ENCODE results near the gene MROH2A. TPM values are rescaled to one million over a fixed set of nuclear protein-coding genes. Genes with fewer than 3 reads are reported as not detected.

MROH2A gene
- total RNA-seq, 1 donor from 2014 or later = 0.31 TPM

DNA sequence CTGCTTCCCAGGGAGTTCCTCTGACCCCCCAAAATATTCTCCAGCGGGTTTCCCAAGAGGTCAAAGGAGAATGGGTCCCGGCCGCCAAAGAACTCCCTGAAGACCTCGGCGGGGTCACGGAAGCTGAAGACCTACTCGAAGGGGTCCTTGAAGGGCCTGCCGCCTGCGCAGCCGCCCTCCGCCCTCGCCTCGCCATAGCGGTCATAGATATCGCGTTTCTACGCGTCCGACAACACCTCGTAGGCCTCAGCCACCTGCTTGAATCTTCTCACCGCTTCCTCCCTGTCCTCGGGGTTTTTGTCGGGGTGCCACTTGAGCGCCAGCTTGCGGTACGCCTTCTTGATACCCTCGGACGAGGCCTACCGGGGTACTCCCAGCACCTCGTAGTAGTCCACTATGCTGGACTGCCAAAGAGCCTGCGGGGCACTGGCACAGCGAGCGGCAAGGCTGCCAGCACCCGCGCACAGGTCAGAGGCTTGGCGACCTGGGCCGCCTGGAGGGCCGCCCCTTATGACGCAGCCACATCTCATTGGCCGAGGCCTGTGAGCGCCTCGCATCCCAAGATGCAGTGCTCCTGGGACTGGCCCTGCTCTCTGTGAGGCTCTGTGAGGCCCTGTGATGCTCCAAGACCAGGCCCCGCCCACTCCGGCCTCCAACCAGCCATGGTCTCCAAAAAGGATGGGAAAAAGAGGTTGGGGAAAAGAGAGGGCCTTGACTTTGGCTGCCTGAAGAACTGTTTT, 23.1 kb upstream of the MROH2A start:
- no peak overlapping the region for H3K4me3 Mint-ChIP-seq (ENCODE audit: unreplicated experiment)
- H3K27me3 Mint-ChIP-seq (ENCODE audit: unreplicated experiment) = no peaks in the 10 kb centered on the region
- H3K36me3 Mint-ChIP-seq (ENCODE audit: low read depth, unreplicated experiment) = peaks cover 5% of the 10 kb centered on the region

DNA sequence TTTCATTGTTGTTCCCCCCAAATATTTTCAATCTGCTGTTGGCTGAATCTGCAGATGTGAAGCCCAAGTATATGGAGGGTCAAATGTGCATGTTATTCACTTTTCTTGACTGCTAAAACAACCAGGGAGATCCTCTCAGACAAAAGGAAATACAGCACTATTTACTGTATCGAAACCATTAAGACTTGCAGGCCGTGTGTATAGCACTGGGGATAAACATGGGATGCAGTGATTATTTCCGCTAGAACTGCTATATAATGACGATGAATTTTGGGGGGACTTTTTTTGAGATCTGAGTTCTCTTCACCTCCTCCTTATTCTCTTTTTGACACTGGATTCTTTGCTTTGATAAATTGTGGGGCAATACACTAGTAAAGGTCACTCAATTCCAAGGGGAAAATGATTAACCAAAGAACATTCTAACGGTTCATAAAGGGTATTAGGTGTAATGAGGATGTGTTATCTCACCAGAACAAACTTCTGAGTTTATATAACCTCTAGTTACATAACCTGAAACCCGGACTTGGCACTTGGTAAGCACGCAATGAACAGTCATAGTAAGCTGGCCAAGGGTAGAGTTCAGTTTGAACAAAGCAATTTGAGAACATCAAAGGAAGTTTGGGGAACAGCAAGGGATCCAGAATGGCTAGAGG, 21.6 kb upstream of the MROH2A start:
- H3K4me3 Mint-ChIP-seq (ENCODE audit: unreplicated experiment) = no peak overlapping the region
- H3K27me3 Mint-ChIP-seq (ENCODE audit: unreplicated experiment) = no peaks in the 10 kb centered on the region
- DNase-seq (ENCODE audit: low spot score) = no peak
- TF ChIP-seq CTCF (IDR thresholded peaks at IDR 0.05; ENCODE audit: unreplicated experiment) = no peak
- no peaks in the 10 kb centered on the region for H3K4me1 Mint-ChIP-seq (ENCODE audit: unreplicated experiment)
- no peak overlapping the region for H3K27ac Mint-ChIP-seq (ENCODE audit: unreplicated experiment)
- H3K36me3 Mint-ChIP-seq (ENCODE audit: low read depth, unreplicated experiment) = peaks cover 4% of the 10 kb centered on the region
- H3K9me3 Mint-ChIP-seq (ENCODE audit: unreplicated experiment) = peaks cover 5% of the 10 kb centered on the region

More for the DNA sequence above, 23.1 kb upstream of the MROH2A start:
- Mint-ChIP-seq H3K27ac (ENCODE audit: unreplicated experiment) (no peak overlapping the region), H3K9me3 (ENCODE audit: unreplicated experiment) (peaks cover 11% of the 10 kb centered on the region), H3K4me1 (ENCODE audit: unreplicated experiment) (no peaks in the 10 kb centered on the region)
- no peak for TF ChIP-seq CTCF (IDR thresholded peaks at IDR 0.05; ENCODE audit: unreplicated experiment)
- no peak for DNase-seq (ENCODE audit: low spot score)

GRCh38 chr2:233758141-233758540, 20.0 kb upstream of the MROH2A start:
- no peaks in the 10 kb centered on the region for H3K36me3 Mint-ChIP-seq (ENCODE audit: low read depth, unreplicated experiment)
- no peak overlapping the region for H3K27ac Mint-ChIP-seq (ENCODE audit: unreplicated experiment)
- H3K4me3 Mint-ChIP-seq (ENCODE audit: unreplicated experiment) = no peak overlapping the region
- no peaks in the 10 kb centered on the region for H3K9me3 Mint-ChIP-seq (ENCODE audit: unreplicated experiment)
- DNase-seq (ENCODE audit: low spot score) = no peak
- no peaks in the 10 kb centered on the region for H3K4me1 Mint-ChIP-seq (ENCODE audit: unreplicated experiment)
- no peaks in the 10 kb centered on the region for H3K27me3 Mint-ChIP-seq (ENCODE audit: unreplicated experiment)
- TF ChIP-seq CTCF (IDR thresholded peaks at IDR 0.05; ENCODE audit: unreplicated experiment) = no peak

- H3K4me3 Mint-ChIP-seq (ENCODE audit: unreplicated experiment) = no peak overlapping the region
- no peak for DNase-seq (ENCODE audit: low spot score)
- no peaks in the 10 kb centered on the region for H3K27me3 Mint-ChIP-seq (ENCODE audit: unreplicated experiment)
- H3K36me3 Mint-ChIP-seq (ENCODE audit: low read depth, unreplicated experiment) = no peaks in the 10 kb centered on the region
- H3K27ac Mint-ChIP-seq (ENCODE audit: unreplicated experiment) = no peak overlapping the region
- TF ChIP-seq CTCF (IDR thresholded peaks at IDR 0.05; ENCODE audit: unreplicated experiment) = no peak
- H3K9me3 Mint-ChIP-seq (ENCODE audit: unreplicated experiment) = no peaks in the 10 kb centered on the region
- no peaks in the 10 kb centered on the region for H3K4me1 Mint-ChIP-seq (ENCODE audit: unreplicated experiment)
These were observed 19.3 kb upstream of the MROH2A start for GRCh38 chr2:233758849-233759248.

GRCh38 chr2:233760043-233760442, 18.1 kb upstream of the MROH2A start, which contains the start of gene UGT1A1:
TSS of gene UGT1A1 (plus strand) at chr2:233760270. CDS start at chr2:233760288, 18 bp downstream.
- no peaks in the 10 kb centered on the region for H3K4me1 Mint-ChIP-seq (ENCODE audit: unreplicated experiment)
- H3K4me3 Mint-ChIP-seq (ENCODE audit: unreplicated experiment) = no peak within 1 kb of the TSS
- TF ChIP-seq CTCF (IDR thresholded peaks at IDR 0.05; ENCODE audit: unreplicated experiment) = no peak
- H3K36me3 Mint-ChIP-seq (ENCODE audit: low read depth, unreplicated experiment) = no peaks in the 10 kb centered on the region
- DNase-seq (ENCODE audit: low spot score) = no peak
- H3K27me3 Mint-ChIP-seq (ENCODE audit: unreplicated experiment) = no peaks in the 10 kb centered on the region
- H3K9me3 Mint-ChIP-seq (ENCODE audit: unreplicated experiment) = no peaks in the 10 kb centered on the region
- H3K27ac Mint-ChIP-seq (ENCODE audit: unreplicated experiment) = no peak within 1 kb of the TSS

Measured in endothelial cell (in vitro differentiated cells).